ENCODE data around the gene CCDC38.
"Not testable (repeated sequence)": the region's sequence is repeated elsewhere in the genome, so short reads cannot be mapped to it uniquely, and the experiment has no call there.

CCDC38 gene

GRCh38 chr12:95942524-95943329, at the start of gene CCDC38:
CCDC38 (minus strand) TSS chr12:95942614; CDS start chr12:95936509, 6,105 bp downstream.
- DNase-seq, result peak; percentile 56

DNA sequence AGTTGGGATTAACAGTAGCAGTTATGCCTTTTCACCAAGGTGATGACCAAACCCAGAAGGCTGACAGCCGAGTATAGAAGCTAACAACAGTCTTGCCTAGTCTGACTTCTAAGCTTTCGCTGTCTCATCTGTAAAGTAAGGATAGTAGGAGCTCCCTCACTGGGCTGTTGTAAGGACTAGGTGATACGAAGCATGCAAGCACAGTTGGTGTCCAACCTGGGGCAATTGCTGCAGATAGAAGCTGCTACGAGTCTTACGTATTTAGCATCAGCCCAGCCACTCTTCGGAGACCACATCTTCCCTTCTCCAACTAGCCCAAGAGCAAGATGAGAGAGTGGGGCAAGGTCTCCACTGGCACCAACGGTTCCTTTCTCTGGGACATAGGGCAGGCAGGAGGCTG, 47.7 kb upstream of the CCDC38 start:
- DNase-seq, result no peak

DNA sequence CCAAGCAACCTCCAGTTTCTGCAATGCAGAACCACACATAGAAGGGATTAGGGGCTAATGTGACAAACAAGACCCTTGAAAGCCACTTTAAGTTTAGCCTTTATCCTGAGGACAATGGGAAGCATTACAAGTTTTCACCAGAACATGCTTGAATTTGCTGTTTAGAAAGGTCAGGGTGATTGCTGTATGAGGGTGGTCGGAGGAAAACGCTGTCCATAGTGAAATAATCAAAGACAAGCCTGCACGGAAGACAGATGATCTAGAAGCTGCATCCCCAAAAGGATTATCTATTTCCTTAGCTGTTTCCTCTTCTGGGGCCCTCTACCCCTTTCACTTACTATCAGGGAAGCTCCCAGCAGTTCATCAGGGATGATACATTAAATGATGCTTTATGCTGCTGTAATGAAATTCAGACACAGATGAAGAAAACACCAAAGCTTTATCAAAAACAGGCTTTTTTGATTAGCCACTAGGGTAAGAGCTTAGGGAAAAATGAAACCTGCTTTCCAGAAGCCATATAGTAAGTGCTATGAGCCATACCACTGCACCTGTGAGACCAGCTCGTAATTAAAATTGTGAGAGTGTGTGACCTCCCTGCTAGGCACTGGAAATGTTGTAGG, 47.2 kb upstream of the CCDC38 start:
- no peak for DNase-seq

DNA sequence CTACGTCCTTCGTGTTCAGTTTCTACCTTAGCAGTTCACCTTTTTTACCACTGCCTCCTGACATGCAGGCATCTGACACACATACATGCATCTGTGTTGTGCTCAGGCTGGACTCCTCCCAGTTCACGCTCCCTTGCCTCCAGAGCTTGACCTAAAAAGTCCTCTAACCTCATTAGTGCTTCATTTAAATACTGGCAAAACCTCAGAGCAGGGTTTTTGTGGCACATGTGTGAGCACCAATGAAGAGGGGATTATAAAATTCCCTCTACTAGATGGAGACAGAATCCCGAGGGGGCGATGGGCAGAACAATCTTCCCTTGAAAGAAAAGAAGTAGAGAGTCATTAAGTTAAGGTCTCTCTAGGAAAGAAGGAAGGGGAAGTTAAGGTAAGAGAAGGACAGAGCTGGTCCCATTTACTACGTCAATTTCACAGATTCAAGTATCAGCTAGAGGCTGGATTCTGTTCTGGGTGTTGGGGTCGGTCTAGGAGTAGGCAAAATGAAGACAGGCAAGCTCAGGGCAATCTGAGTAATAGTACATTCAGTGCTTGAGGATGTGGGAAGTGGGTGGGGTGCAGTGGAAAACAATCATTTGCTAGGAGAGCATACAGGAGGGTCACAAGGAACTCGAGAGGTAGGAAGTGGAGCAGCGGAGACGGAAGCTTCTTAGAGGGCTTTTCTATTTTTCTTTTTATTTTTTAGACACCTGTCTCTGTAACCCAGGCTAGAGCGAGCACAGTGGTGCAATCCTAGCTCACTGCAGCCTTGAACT, 46.3 kb upstream of the CCDC38 start:
- DNase-seq, result no peak

- DNase-seq, result no peak
Observed at GRCh38 chr12:95986635-95987570, 44.5 kb upstream of the CCDC38 start.

DNA sequence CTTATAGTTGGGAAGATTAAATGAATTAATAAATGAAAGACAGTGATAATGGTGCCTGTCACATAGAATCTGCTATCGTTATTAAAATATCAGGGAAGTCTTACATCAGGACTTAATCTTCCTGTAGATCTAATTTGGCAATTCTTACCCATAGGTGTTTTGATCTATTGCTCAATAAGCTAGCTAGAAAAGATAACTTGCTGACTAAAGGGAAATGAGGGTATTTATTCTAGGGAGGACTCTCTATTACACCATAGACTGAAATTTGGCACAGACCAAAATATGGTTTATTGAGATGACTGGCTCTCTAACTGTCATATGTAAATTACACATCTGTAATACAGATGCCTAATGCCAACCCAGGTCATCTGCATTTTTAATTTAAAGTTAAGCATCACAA, 42.3 kb upstream of the CCDC38 start:
- no peak for DNase-seq

DNA sequence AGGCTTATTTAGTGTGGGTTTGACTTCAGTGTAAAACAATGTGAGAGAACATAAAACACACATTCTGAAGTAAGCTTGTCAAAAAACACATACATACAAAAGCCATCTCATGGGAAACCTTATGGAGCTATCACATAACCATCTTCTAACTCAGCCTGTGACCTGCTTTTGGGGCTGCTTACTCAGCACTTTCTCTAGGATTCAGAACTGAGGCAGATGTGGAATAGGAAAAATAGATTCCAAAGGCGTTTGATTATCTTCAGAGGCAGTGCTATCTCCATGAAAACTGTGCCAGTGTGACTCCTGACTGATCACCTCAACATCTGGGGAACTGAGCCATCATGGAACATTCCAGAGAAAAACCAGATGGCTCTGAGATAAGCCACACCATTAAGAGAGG, 40.2 kb upstream of the CCDC38 start:
- no peak for DNase-seq

GRCh38 chr12:95980437-95980836, 38.0 kb upstream of the CCDC38 start:
- no peak for DNase-seq

DNA sequence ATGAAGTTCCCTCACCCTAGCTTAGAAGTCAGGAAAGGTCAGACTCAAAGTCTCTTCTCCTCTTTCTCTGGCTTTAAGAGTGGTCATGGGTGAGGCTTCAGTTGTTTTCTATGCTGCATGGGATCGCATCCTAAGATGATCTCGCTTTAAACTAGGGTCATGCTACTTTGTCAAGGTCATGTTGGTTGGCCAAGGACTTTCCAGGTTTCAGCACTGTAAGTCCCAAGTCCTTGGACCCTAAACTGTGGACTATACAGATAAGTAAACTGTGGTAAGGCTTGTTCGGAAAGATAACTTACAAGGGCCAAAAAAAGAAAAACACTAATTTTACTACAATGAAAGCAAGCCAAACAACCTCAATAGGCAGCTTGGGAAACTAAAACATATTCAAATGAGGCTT, 36.4 kb upstream of the CCDC38 start:
- no peak for DNase-seq

DNA sequence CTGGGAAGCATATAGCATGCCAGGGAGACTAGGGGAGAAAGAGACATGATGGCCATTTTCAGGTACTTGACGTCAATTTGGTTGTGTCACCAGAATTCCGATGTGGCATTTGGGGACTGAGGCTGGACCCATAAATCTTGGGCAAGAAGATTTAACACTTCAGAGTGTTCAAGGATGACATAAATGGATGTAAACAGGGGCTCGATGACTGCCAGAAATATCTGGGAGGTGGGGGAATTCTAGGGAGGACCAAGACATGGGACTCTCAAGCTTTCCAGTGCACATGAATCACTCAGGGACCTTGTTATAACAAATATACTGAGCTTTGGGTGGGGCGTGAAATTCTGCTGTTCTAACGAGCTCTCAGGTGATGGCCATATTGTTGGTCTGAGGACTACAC, 35.9 kb upstream of the CCDC38 start:
- DNase-seq, result no peak

- DNase-seq, result no peak
Observed at GRCh38 chr12:95977764-95978305, 35.4 kb upstream of the CCDC38 start.

- DNase-seq, result no peak
Observed at GRCh38 chr12:95976416-95976832, 34.0 kb upstream of the CCDC38 start.

DNA sequence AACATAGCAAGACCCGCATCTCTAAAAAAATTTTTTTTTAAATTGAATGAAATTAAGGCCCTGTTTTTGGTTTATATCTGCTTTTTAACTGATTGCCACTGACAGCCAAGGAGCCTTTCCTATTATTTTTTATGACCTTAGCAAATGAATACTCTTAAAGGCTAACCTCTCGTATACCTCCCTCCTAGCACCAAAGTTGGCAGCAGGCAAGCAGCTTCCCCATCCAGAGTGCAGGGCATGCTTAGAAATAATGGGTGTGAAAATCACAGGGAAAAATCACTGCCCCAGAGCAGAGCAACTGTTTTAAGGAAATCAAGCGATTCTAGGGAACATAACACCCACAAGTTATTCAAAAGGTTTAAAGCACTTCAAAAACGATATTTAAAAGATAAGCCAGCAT, 33.1 kb upstream of the CCDC38 start:
- DNase-seq, result no peak

GRCh38 chr12:95974358-95974757, 31.9 kb upstream of the CCDC38 start:
- DNase-seq, result no peak

DNA sequence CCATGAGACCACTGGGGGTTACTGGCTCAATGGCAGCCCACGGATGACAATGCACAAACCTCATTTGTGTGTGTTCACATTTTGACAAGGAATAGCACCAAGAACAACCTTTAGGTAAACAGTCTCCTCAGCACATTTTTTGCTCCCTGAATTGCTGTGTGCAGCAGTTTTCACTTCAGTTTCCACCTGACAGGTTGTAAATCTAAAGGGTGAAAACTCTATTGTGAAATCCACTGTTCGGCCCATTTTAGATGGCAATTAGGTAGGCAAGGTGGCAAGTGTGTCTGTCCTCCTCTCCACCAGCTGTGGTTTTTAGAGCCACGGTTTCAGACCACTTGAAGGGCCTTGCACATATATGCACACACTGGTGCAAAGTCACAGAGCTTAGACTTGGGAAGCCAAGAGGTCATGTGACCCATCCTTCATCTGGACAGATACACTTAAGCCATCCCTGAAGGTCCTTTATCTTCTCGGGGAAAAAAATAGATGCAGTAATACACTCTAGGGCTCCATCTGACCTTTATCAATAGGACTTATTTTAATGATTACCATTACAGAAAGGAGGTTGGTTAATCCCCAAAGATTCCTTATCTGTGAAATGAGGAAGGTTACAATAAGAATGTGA, 30.5 kb upstream of the CCDC38 start:
- DNase-seq, result no peak

GRCh38 chr12:95970905-95971304, 28.5 kb upstream of the CCDC38 start:
- no peak for DNase-seq

GRCh38 chr12:95969116-95969515, 26.7 kb upstream of the CCDC38 start:
- DNase-seq, result not testable (repeated sequence)

- no peak for DNase-seq
Observed at GRCh38 chr12:95967301-95967700, 24.9 kb upstream of the CCDC38 start.

DNA sequence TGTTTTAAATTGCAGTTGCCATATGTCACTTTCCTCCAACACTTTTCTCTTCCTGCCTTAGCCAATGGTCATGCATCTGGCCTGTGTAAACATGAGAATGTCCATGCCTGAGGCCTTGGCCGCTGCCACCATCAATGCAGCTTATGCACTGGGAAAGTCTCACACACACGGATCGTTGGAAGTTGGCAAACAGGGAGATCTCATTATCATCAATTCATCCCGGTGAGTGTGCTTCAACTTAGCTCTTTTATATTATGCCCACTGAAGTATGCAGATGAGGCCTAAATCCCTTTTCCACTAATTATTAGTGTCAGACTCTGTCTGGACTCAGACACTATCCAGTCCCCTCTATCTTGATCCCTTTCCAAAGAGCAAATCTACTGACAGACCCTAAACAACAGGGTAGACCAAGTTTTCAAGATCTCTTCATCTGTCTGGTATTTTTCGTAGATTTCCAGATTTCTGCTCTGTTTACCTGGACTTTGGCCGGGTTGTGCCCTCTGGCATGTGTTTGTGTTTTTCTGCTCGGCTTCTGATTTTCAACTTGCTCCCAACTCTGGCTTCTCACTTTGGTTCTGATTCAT, 24.0 kb upstream of the CCDC38 start:
- DNase-seq, result no peak

GRCh38 chr12:95963096-95963495, 20.7 kb upstream of the CCDC38 start:
- no peak for DNase-seq

GRCh38 chr12:95962222-95962621, 19.8 kb upstream of the CCDC38 start:
- no peak for DNase-seq

- DNase-seq, result no peak
Observed at GRCh38 chr12:95960241-95960640, 17.8 kb upstream of the CCDC38 start.

All from NCI-H2081 treated with DMSO at 0.1 percent for 48 hours (cell line).